COR-L47 (cell line): ENCODE data around the gene PRKCA.
"Not testable (repeated sequence)": the region's sequence is repeated elsewhere in the genome, so short reads cannot be mapped to it uniquely, and the experiment has no call there.

Experiments
- DNase-seq: peaks from one replicate; lab custom pipeline; 2025; lab: John Stamatoyannopoulos, UW

Gene PRKCA

GRCh38 chr17:66301864-66302741 lies at the start of gene PRKCA:
PRKCA (plus strand) TSS chr17:66302613.
- peak; percentile 66 for DNase-seq

GRCh38 chr17:66253458-66253857 lies 49.0 kb upstream of the PRKCA start:
- DNase-seq, result not testable (repeated sequence)

- peak; percentile 57 for DNase-seq
Observed at GRCh38 chr17:66255112-66255511, 47.3 kb upstream of the PRKCA start.

GRCh38 chr17:66255527-66255971 lies 46.9 kb upstream of the PRKCA start:
- no peak for DNase-seq

GRCh38 chr17:66260275-66260674 lies 42.1 kb upstream of the PRKCA start:
- no peak for DNase-seq

- DNase-seq, result no peak
Observed at GRCh38 chr17:66260688-66261087, 41.7 kb upstream of the PRKCA start.

GRCh38 chr17:66262767-66263166 lies 39.6 kb upstream of the PRKCA start:
- no peak for DNase-seq

- no peak for DNase-seq
Observed at GRCh38 chr17:66264696-66265095, 37.7 kb upstream of the PRKCA start.

- no peak for DNase-seq
Observed at GRCh38 chr17:66268247-66268927, 34.0 kb upstream of the PRKCA start.

GRCh38 chr17:66270106-66270505 lies 32.3 kb upstream of the PRKCA start:
- no peak for DNase-seq

GRCh38 chr17:66271512-66271911 lies 30.9 kb upstream of the PRKCA start:
- no peak for DNase-seq

- no peak for DNase-seq
Observed at GRCh38 chr17:66272811-66273585, 29.4 kb upstream of the PRKCA start.

- DNase-seq, result no peak
Observed at GRCh38 chr17:66273586-66273848, 28.9 kb upstream of the PRKCA start.

GRCh38 chr17:66275651-66276050 lies 26.8 kb upstream of the PRKCA start:
- DNase-seq, result no peak

- no peak for DNase-seq
Observed at GRCh38 chr17:66276328-66276937, 26.0 kb upstream of the PRKCA start.

- no peak for DNase-seq
Observed at GRCh38 chr17:66277191-66277590, 25.2 kb upstream of the PRKCA start.

- no peak for DNase-seq
Observed at GRCh38 chr17:66281661-66282369, 20.6 kb upstream of the PRKCA start.

- DNase-seq, result no peak
Observed at GRCh38 chr17:66283296-66283934, 19.0 kb upstream of the PRKCA start.

GRCh38 chr17:66283971-66284370 lies 18.4 kb upstream of the PRKCA start:
- no peak for DNase-seq

- DNase-seq, result no peak
Observed at GRCh38 chr17:66285149-66285548, 17.3 kb upstream of the PRKCA start.

GRCh38 chr17:66287911-66288310 lies 14.5 kb upstream of the PRKCA start:
- no peak for DNase-seq
